D721Med (cell line): ENCODE results near the gene SPDYE6.

Source experiments
- DNase-seq: peaks from one replicate; pipeline ENCODE4 v3.0.0; 2011; ENCODE audit warnings: low spot score; ENCODE audit not compliant: insufficient read length
- FAIRE-seq: peaks from 2 replicates; lab custom pipeline; 2011; peaks lifted over from hg19 to GRCh38; lab: Jason Lieb, UNC
- CTCF ChIP-seq: IDR thresholded peaks from 2 replicates; pipeline ENCODE4 v1.5.1; 2012; ENCODE audit warnings: mild to moderate bottlenecking, control low read depth; ENCODE audit not compliant: insufficient read depth; ENCODE audit errors: missing control alignments

SPDYE6 gene

GRCh38 chr7:102297487-102298218, 58.6 kb downstream of the SPDYE6 start:
- no peak for TF ChIP-seq CTCF
- DNase-seq = no peak
- FAIRE-seq = no peak

- DNase-seq (no peak), FAIRE-seq (no peak)
These were observed 59.7 kb downstream of the SPDYE6 start for GRCh38 chr7:102296514-102296913.

GRCh38 chr7:102296179-102296438, 60.1 kb downstream of the SPDYE6 start:
- no peak for TF ChIP-seq CTCF
- FAIRE-seq = no peak

More at GRCh38 chr7:102296514-102296913, 59.7 kb downstream of the SPDYE6 start:
- TF ChIP-seq CTCF = no peak

More at GRCh38 chr7:102296179-102296438, 60.1 kb downstream of the SPDYE6 start:
- DNase-seq = no peak
